ENCODE measurements around the gene TK2.

DNA sequence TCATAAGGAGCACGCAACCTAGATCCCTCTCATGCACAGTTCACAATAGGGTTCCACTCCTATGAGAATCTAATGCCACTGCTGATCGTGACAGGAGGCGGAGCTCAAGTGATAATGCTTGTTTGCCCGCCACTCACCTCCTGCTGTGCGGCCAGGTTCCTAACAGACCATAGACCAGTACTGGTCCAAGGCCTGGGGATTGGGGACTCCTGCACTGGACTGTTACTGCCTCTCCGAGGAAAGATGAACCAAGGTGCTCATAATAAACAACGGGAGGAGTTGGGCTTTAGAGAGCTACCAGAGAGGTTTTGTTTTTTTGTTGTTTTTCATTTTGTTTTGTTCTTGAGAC is 58.2 kb downstream of the TK2 start:
- TF ChIP-seq, protein P1, sequence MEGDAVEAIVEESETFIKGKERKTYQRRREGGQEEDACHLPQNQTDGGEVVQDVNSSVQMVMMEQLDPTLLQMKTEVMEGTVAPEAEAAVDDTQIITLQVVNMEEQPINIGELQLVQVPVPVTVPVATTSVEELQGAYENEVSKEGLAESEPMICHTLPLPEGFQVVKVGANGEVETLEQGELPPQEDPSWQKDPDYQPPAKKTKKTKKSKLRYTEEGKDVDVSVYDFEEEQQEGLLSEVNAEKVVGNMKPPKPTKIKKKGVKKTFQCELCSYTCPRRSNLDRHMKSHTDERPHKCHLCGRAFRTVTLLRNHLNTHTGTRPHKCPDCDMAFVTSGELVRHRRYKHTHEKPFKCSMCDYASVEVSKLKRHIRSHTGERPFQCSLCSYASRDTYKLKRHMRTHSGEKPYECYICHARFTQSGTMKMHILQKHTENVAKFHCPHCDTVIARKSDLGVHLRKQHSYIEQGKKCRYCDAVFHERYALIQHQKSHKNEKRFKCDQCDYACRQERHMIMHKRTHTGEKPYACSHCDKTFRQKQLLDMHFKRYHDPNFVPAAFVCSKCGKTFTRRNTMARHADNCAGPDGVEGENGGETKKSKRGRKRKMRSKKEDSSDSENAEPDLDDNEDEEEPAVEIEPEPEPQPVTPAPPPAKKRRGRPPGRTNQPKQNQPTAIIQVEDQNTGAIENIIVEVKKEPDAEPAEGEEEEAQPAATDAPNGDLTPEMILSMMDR (IDR thresholded peaks at IDR 0.05 in 8 of 11, conservative IDR thresholded peaks at IDR 0.05 in 3 of 11): no peak
- TF ChIP-seq POLR2A (IDR thresholded peaks at IDR 0.05): no peak
